ENCODE data around the gene MRTFA.

MRTFA gene

GRCh38 chr22:40668611-40669411 is 32.3 kb upstream of the MRTFA start:
- H3K9me3 ChIP-seq: no peaks in the 10 kb centered on the region
- H3K36me3 ChIP-seq: no peaks in the 10 kb centered on the region
- H3K4me3 ChIP-seq (ENCODE audit: low read depth in 1 of 2, low read length in 1 of 2): no peak overlapping the region
- no peak for TF ChIP-seq CTCF (IDR thresholded peaks at IDR 0.05)
- H3K4me1 ChIP-seq (ENCODE audit: control insufficient read depth in 1 of 2, insufficient read depth in 1 of 2, low read depth in 1 of 2, low read length in 1 of 2): no peaks in the 10 kb centered on the region
- H3K27ac ChIP-seq: no peak overlapping the region
- no peaks in the 10 kb centered on the region for H3K27me3 ChIP-seq

- Histone ChIP-seq H3K27ac (no peak overlapping the region), H3K4me3 (ENCODE audit: low read depth in 1 of 2, low read length in 1 of 2) (no peak overlapping the region), H3K27me3 (no peaks in the 10 kb centered on the region), H3K4me1 (ENCODE audit: control insufficient read depth in 1 of 2, insufficient read depth in 1 of 2, low read depth in 1 of 2, low read length in 1 of 2) (no peaks in the 10 kb centered on the region), H3K36me3 (no peaks in the 10 kb centered on the region), H3K9me3 (no peaks in the 10 kb centered on the region)
- no peak for TF ChIP-seq CTCF (IDR thresholded peaks at IDR 0.05)
Observed at GRCh38 chr22:40666151-40666848, 29.8 kb upstream of the MRTFA start.

GRCh38 chr22:40665312-40665711 is 28.8 kb upstream of the MRTFA start:
- Histone ChIP-seq H3K4me3 (ENCODE audit: low read depth in 1 of 2, low read length in 1 of 2) (no peak overlapping the region), H3K36me3 (no peaks in the 10 kb centered on the region), H3K27ac (no peak overlapping the region), H3K27me3 (no peaks in the 10 kb centered on the region), H3K4me1 (ENCODE audit: control insufficient read depth in 1 of 2, insufficient read depth in 1 of 2, low read depth in 1 of 2, low read length in 1 of 2) (no peaks in the 10 kb centered on the region), H3K9me3 (no peaks in the 10 kb centered on the region)
- TF ChIP-seq CTCF (IDR thresholded peaks at IDR 0.05): no peak

- H3K9me3 ChIP-seq: no peaks in the 10 kb centered on the region
- H3K27me3 ChIP-seq: no peaks in the 10 kb centered on the region
- no peak for TF ChIP-seq CTCF (IDR thresholded peaks at IDR 0.05)
- H3K27ac ChIP-seq: no peak overlapping the region
- H3K36me3 ChIP-seq: no peaks in the 10 kb centered on the region
- no peaks in the 10 kb centered on the region for H3K4me1 ChIP-seq (ENCODE audit: control insufficient read depth in 1 of 2, insufficient read depth in 1 of 2, low read depth in 1 of 2, low read length in 1 of 2)
- no peak overlapping the region for H3K4me3 ChIP-seq (ENCODE audit: low read depth in 1 of 2, low read length in 1 of 2)
Observed at GRCh38 chr22:40661671-40662070, 25.2 kb upstream of the MRTFA start.

- H3K36me3 ChIP-seq: no peaks in the 10 kb centered on the region
- no peak overlapping the region for H3K4me3 ChIP-seq (ENCODE audit: low read depth in 1 of 2, low read length in 1 of 2)
- no peaks in the 10 kb centered on the region for H3K4me1 ChIP-seq (ENCODE audit: control insufficient read depth in 1 of 2, insufficient read depth in 1 of 2, low read depth in 1 of 2, low read length in 1 of 2)
- no peak for TF ChIP-seq CTCF (IDR thresholded peaks at IDR 0.05)
- no peak overlapping the region for H3K27ac ChIP-seq
- H3K9me3 ChIP-seq: no peaks in the 10 kb centered on the region
- no peaks in the 10 kb centered on the region for H3K27me3 ChIP-seq
Observed at GRCh38 chr22:40660730-40661129, 24.2 kb upstream of the MRTFA start.
